HG03442 (cell line): ENCODE data around the gene CCDC88B.

Source experiments
- ATAC-seq: cut with Tn5 transposase; IDR thresholded peaks from one replicate; pipeline ENCODE4 v1.9.1; 2021; ENCODE audit warnings: mild to moderate bottlenecking, moderate library complexity; ENCODE audit not compliant: unreplicated experiment

The CCDC88B gene

DNA sequence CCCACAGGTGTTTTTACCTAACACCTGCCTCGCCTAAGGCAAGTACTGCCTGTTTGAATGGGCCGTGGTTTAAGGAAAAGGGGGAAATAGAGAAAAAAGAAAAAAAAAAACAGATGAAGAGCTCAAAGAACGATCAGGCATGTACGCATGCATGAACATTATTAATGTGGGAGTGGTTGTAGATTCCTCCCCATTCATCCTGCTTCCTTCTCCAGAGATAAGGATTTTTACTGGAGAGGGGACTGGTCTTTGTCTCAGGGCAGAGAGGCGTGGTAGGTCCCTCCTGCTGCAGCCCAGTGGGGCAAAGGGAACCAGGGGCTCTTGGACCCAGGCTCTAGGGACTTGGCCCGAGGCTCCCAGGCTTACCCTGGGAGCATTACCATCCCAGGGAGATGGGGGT, 42.0 kb downstream of the CCDC88B start:
- ATAC-seq, result no peak

DNA sequence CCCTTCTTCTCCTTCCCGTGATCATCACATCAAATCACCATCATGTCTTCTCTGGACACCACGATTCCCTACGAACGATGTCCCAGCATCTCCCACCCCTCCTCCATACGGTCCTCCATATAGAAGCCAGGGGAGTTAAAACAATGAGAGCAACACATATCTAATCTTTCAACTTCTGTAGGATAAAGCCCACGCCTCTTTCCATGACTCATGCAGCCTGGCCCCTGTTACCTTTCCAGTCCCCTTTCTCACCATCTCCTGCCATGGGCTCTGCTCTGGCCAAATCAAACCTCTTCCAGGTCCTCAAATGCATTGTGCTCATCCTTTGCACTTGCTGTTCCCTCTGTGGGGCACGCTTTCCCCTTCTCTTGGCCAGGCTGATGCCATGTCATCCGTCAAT, 42.6 kb downstream of the CCDC88B start:
- no peak for ATAC-seq

DNA sequence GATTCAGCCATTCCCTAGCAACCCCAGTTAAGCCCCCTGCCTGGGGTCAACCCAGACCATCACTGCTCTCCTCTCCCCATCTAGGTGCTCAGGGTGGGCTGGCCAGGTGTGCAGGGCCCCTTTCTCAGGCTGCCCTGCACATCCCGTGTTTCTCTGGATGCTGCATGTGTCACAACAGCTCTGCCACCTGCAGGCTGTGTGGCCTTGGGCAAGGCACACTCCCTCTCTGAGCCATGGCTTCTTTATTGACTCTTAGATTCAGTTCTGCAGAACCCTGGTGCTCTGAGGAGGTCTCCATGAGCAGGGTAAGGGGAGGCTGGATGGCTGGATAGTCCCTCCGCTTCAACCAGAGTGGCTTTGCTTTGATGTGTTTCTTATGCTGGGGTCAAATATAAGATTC, 43.6 kb downstream of the CCDC88B start:
- no peak for ATAC-seq

DNA sequence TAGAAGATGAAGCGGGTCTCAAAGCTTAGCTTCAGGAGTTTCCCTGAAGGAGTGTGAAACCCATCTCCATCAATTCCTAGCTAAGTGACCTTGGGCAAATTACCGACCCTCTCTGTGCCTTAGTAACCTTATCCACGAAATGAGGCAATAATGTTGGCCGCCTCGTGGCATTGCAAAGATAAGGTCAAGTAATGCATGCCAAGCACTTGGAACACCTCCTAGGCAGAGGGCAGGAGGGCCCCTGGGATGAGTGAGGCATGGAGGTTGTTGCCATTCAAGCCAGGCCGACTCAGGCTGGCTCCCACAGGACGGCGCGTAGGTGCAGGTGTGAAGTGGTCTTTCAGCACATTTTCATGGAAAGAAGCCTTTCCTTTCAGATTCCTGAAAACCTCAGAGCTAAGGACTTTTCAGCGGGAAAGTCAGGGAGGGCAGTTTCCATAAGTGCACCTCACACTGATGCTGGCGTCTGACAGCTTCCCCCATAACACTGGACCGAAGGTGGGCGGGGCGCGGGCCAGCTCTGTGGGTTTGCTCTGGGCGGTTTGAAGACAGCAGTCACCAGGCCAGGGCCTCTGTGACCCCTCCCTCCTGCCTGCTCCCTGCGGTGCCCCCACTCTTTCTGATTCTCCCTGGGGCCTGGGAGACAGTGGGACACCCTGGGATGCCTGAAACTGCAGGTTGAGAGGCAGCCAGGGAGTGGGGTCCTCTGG, 44.2 kb downstream of the CCDC88B start:
- no peak for ATAC-seq

DNA sequence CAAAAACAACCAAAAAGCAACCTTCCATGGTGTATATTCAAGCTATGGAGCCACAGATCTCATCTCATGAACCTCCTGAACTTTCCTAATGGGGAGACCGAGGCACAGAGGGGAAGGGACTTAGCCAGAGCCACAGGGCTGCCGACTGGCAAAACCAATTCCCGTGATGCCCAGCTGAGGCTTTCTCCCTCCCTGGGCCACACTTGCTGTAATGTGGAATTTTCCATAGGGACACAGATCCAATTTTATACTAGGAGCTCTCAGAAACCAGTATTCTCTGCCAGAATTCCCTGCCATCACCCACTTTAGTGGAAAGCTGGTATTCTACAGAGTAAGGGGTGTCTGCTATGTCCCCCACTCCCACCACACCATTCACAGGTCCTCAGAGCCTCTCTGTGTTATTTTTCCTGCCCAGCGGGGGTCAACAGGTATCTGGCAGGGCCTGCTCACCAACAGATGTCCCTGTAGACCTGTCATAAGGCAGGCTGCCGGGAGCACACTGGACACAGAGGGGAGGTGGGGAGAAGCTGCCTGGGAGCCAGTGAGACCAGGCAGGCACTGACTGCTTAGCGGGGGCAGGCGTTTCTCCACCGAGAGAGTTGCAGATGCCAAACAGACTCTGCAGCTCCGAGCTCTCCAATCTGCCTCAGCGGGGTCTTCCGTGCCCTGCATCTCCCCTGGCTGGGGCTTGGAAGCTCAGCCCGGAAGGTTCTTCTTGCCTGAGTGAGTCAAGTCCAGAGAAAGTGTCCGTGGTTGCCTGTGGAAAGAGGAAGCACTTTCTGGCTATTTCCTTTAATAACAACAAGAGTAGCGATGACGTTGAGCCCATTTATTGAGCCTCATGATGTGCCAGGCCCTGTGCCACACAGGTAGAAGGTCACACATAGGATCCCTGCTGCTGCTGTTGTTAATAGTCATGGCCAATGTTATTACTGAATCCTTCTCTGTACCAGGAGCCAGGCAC, 45.3 kb downstream of the CCDC88B start:
- no peak for ATAC-seq

DNA sequence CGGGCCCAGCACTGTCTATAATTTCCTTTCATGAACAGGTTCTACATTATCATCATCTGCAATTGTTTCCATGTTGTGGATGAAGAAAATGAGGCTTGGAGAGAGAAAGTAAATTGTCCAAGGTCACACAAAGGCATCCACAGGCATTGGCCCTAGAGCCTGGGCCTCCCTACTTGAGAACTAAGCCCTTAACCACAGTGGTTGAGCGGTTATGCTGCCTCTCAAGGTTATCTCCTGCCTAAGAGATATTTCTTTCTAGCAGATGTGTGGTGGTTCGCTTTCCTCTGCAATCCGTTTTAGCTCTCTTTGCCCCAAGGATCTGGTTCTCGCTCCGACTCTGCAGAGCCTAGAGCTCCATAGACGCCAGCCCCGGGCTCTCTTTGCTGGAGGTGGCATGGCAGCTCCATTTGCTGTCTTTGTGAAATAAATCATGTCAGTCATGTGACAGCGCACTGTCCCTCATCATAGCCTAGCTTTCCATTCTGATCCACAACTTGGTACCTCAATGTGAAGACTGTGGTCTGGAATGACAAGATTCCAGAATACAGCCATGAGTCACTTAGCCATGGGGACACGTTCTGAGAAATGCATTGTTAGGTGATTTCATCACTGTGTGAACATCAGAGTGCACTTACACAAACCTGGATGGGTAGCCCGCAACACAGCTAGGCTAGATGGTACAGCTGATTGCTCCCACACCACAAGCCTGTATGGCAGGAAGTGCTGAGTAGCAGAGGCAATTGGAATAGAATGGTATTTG, 46.1 kb downstream of the CCDC88B start:
- no peak for ATAC-seq

DNA sequence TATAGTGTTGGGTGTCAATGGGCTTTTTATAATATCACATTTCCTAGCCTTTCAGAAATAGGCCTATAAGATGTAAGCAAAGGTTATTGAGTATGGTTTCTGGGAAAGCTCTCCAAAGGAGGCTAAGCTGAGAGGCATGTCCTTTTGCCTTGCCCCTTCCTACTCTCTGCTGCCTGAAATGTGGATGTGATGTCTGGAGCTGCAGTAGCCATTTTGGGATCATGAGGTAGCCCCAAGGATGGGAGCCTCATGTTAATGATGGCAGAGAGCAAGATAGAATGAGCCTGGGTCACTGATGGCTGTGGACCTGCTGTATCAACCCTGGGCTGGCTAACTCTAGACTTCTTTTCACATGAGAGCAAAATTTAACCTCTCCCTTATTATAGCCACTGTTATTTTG, 47.9 kb downstream of the CCDC88B start:
- no peak for ATAC-seq

DNA sequence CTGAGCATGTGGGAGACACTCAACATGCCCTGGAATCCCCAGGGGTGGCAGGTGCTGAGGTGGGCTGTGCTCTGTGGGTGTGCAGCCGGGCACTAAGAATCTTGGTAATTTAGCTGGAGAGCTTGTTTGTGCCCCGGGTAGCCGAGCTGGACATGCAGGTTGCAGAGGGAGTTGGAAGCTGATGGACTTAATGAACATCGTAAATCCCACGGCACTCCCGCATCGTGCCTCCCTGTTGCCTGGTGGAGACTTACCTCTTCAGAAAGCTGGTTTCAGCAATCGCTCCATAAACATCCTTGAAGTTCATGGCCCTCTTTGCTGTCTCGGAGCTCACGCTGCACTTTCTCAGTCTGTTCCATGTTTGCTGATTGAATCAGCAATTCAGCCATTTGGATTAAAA, 48.9 kb downstream of the CCDC88B start:
- ATAC-seq, result no peak

DNA sequence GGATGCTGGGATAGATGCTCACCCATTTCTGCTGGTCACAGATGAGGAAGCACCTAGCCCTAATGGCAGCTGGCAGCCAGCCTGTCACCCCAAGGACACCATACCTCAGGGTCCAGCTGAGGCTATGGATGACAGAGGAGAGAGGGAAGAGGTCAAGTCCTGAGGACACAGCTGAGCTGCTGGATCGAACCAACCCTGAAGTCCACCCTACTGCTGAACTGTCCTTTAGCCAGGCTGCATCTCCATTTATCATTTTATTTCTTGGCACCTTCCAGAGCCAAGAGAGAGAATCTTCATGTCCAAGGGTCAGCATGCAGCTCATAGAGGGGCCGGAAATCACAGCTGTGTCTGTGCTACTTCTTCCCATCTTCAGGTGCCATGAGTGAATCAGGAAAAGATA, 49.8 kb downstream of the CCDC88B start:
- ATAC-seq, result no peak

DNA sequence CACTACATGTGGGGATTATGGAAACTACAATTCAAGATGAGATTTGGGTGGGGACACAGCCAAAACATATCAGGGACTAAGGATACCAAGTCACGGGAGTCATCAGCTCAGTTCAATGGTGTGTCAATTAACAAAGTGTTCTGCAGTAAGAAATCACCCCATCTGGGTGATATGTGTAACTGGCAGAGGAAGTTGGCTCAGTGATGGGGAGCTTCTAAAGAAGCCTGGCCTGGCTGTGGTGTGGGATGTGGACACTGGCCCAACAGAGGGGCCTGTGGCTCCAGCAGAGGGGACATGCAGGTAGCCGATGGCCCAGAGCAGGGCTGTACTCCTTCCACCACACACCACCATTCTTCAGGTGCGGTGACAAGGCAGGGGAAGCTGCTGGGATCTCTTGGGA, 50.6 kb downstream of the CCDC88B start:
- no peak for ATAC-seq

DNA sequence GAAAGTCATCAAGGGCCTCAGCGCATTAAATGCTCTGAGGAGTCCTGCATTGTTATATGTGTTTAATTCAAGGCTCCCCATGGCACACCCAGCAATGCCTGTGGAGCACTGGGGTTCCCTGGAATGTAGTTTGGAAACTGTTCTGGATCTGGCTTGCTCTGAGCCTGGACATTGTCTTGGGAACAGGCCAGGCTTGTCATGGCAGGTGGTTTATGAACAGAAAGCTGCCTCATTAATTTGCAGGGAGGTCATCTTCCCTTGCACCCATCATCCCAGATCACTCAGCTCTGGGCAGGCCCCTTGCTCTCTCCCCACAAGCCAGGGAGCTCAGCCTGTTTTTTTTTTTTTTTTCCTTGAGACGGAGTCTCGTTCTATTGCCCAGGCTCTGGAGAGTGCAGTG, 51.8 kb downstream of the CCDC88B start:
- no peak for ATAC-seq

DNA sequence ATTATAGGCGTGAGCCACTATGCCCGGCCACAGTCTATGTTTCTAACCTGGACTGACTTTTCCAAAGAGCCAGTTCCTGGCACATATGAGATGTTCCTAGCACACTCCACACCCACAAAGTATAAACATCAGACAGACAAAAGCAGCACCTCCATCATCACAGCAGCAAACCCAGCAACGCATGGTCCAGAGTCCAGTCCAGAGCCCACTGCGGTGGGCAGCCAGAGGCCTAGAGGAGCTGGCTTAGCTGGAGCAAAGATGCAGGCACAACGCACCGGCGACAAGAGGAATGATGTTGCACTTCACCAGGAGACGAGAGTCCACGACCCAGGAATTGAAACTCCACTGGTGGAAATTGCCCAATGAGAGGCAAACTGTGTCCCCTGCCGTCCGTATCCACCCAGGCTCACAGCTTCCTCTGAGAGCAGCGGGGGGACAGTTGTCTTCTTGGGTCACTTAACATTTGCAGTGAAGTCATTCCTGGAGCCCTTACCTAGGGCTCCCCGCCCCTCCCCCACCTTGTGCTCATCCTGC, 55.6 kb downstream of the CCDC88B start:
- no peak for ATAC-seq

DNA sequence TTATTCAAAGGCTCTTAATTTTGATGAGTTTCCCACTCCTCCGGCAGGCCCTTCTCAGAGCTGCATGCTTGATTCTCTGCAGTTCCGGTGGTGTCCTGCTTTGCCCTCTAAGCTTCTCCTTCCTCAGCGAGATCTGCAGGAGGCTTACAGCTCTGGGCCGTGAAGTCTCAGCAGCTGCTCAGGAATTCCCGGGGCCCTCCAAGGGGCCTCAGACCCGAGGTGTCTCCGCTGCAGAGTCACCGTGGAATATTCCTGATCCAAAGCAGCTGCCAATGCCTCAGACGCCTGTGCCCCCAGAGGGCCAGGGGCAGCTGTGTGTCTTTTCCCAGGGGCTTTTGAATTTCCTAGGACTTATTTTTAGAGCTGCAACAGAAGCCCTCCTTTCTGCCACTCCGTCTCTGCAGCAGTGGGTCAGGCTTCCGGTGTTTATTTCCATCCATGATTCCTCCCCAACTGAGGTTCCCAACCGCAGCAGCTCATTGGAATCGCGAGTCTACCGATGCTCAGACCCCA, 56.1 kb downstream of the CCDC88B start:
- ATAC-seq, result no peak

DNA sequence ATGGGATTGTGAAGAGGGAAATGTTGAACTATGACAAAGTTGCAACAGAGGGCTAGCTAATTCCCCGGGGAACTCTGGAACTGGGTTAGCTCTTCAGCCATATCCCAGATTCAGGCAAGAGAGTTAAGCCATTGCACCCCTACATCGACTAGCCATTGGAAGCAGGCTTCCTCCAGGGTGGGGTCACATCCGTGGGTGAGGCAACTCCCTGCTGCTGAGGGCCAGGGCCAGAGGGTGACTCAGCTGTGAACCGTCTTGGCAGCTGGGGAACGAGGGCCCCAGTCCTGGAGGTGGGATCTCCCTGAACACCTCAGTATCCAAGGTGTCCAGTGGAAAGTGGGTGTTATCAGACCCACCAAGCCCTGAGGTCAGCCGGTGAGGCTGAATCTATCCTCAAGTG, 60.1 kb downstream of the CCDC88B start:
- no peak for ATAC-seq

DNA sequence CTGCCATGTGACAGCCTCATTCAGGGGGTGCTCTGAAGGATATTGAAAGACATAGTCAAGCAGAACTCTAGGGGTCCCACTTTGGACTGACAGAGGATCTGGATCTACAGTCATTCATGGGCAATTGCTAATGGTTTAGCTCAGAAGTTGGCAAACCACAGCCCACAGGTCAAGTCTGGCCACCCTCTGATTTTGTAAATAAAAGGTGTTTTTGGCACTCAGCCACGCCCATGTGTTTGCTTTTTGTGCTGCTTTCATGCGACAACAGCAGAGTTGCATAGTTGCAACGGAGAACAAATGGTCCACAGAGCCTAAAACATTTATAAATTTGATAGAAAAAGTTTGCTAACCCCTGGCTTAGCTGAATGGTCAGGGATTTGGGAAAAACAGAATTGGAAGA, 60.7 kb downstream of the CCDC88B start:
- no peak for ATAC-seq

DNA sequence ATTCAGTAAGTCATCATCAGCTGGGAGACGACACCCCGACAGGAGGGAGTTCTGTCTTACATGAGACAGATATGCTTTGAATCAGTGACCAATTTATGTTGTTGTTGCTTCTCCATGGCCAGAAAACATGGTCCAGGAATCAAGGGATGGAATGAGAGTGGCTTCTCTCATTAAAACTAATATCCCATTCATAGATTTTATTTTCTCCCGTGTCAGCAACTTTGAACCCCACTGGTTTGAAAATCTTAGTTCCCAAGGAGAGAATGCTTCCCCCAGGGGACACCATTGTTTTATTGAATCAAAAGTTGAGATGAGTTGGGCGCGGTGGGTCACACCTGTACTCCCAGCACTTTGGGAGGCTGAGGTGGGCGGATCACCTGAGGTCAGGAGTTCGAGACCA, 61.8 kb downstream of the CCDC88B start:
- ATAC-seq, result no peak

DNA sequence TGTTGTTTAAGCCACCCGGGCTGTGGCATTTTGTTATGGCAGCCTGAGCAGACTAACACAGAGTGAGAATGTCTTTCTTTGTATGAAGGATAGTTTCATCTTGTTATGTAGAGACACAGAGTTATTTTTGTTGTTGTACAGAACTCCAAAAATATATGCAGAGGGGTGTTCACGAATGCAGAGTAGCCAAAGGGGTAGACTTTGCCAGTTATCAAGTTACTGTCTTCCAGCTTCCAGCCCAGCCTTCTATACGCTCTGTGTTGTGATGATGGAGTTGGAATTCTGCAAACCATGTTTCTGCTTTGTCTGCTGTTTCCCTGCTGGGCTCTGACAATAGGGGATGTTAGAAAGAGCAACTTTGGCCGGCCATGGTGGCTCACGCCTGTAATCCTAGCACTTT, 63.1 kb downstream of the CCDC88B start:
- ATAC-seq, result no peak

DNA sequence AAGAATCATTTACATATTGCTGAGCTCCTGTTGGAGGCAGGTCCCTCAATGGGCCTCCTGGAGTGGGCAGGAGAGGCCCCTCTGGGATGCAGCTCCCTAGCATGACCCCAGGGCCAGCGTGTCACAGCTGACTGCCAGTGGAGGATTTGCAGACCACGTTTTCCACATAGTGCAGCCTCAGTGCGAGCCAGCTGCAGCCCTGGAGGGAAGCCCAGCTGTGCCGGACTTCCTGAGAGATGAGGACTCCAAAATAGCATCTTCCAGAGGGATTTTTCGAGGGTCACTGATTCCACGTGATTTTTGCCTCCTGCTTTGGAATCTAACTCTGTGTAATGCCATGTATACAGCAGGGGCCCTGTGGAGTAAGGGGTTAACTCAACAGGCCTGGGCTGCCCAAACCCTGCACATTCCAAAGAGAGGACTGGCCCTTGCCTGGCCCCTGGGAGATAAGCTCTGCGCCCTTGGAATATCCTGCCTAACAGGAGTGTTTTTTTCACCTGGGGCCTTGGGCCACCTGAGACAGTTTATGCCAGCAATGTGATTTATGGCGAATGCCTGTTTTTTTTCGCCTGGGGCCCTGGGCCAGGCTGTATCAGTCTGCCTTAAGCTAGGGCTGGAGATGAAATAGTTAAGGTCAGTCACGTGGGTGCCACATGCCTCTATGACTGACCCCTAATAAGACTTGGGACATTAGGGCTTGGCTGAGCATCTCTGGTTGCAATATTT, 66.4 kb downstream of the CCDC88B start:
- no peak for ATAC-seq
